Thoracic aorta (tissue), 2 donors: ENCODE data around the gene TRIM47. TPM values are rescaled to one million over a fixed set of nuclear protein-coding genes. Genes with fewer than 3 reads are reported as not detected.

Source experiments
- ATAC-seq: fragments of 150-250 bp; one replicate; pipeline ENCODE4 v1.8.0; 2017; ENCODE audit warnings: low read depth; ENCODE audit not compliant: insufficient number of reproducible peaks, low FRiP score
- DNase-seq: peaks from one replicate; pipeline ENCODE4 v3.0.0-alpha.2; 2020; ENCODE audit warnings: low spot score
- H3K27ac ChIP-seq, 2 donors: fragments of 200-600 bp; sonication (generic); 1 replicate in 1 of 2; 2 replicates in 1 of 2; pipeline ENCODE4 v1.5.1; 2016; ENCODE audit warnings: mild to moderate bottlenecking in 2 of 2, moderate library complexity in 2 of 2
- H3K27me3 ChIP-seq: fragments of 200-600 bp; sonication (generic); replicated peaks from 2 replicates; pipeline ENCODE4 v1.6.0; 2016; ENCODE audit warnings: mild to moderate bottlenecking; ENCODE audit not compliant: insufficient read depth
- H3K36me3 ChIP-seq: fragments of 200-600 bp; sonication (generic); one replicate; pipeline ENCODE4 v1.5.1; 2016
- H3K4me1 ChIP-seq, 2 donors: fragments of 200-600 bp; sonication (generic); 1 replicate in 1 of 2; 2 replicates in 1 of 2; pipeline versions ENCODE4 v1.5.1 to v1.6.0; 2016; ENCODE audit warnings: low read depth in 2 of 2, mild to moderate bottlenecking in 1 of 2; ENCODE audit not compliant: control insufficient read depth in 1 of 2
- H3K4me3 ChIP-seq: fragments of 200-600 bp; sonication (generic); 2 replicates; pipeline ENCODE4 v1.5.1; 2016; ENCODE audit warnings: mild to moderate bottlenecking
- H3K9me3 ChIP-seq: fragments of 200-600 bp; sonication (generic); 2 replicates; pipeline ENCODE4 v1.5.1; 2016
- total RNA-seq, 2 donors: library from RNA; depleted of rRNA; stranded (reverse); fragments of >200 nt; gene quantifications; one replicate each; pipeline versions ENCODE4 v1.1.0 to v1.2.3, GENCODE V29; 2016
- TF ChIP-seq, protein P1 (sequence below): fragments of 200-600 bp; sonication (generic); IDR thresholded peaks from one replicate; pipeline ENCODE4 v1.5.1; 2019; ENCODE audit warnings: antibody characterized with exemption

The TRIM47 gene
- total RNA-seq, 2 donors from 2014 or later: 58.9 to 94.0 TPM

DNA sequence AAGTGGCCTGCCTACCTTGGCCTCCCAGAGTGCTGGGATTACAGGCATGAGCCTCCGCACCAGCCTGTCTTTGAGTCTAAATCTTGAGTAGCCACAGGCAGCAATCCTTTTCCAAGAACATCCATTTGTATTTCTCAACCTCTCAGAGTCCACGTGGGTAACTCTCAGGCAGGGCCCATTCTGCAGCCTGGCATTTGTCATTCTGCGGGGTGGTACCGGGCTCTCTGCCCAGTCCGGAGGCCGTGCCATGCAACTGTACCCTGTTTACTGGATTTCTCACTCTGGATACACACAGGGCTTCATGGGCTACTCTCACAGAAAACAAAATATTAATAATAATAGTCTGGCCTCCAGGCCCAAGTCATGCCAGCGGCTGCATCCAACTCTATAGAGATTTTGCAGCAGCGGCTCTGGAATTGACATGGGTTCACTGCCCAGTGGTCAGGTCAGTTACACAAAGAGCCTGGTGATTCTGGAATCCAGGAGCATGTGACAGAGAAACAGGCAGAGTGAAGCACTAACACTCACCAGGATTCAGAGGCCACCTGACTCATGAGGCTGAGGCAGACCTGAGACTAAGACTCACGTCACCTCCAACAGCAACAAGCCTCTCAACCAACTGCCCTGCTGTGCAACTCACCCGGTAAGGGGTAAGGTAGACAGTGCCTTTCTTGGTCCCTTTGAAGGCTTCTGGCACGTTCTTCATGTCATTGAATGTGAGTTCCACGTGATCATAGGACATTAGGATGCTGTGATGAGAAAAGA lies 27.3 kb downstream of the TRIM47 start:
- DNase-seq (no peak), ATAC-seq (no peak)
- TF ChIP-seq, protein P1, sequence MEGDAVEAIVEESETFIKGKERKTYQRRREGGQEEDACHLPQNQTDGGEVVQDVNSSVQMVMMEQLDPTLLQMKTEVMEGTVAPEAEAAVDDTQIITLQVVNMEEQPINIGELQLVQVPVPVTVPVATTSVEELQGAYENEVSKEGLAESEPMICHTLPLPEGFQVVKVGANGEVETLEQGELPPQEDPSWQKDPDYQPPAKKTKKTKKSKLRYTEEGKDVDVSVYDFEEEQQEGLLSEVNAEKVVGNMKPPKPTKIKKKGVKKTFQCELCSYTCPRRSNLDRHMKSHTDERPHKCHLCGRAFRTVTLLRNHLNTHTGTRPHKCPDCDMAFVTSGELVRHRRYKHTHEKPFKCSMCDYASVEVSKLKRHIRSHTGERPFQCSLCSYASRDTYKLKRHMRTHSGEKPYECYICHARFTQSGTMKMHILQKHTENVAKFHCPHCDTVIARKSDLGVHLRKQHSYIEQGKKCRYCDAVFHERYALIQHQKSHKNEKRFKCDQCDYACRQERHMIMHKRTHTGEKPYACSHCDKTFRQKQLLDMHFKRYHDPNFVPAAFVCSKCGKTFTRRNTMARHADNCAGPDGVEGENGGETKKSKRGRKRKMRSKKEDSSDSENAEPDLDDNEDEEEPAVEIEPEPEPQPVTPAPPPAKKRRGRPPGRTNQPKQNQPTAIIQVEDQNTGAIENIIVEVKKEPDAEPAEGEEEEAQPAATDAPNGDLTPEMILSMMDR: no peak
- H3K9me3 ChIP-seq: no peaks in the 10 kb centered on the region
- H3K27ac ChIP-seq: peak overlapping the region in 1 of 2 donors; percentile 10
- H3K4me1 ChIP-seq: peaks cover 18 to 41% of the 10 kb centered on the region in 2 donors
- peaks cover 58% of the 10 kb centered on the region for H3K36me3 ChIP-seq
- no peaks in the 10 kb centered on the region for H3K27me3 ChIP-seq
- H3K4me3 ChIP-seq: no peak overlapping the region

DNA sequence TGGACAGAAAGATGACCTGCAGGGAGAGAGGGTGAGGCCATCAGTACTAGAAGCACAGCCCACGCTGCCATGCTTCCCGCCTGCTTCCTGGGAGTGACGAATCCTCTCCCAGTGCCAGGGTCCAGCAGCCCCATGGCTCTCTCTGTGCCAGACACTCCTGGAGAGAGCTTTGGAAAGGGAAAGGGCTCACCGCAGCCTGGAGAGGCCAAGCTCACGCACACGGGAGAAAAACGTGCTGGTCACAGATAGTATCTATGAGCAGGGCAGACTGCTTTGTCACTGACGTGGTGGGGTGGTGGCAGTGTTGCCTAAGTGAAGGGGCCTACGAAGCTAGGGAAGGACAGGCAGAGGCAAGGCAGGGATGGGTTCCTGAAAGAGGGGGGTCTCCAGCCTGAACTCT lies 28.7 kb downstream of the TRIM47 start:
- no peak for DNase-seq
- Histone ChIP-seq H3K4me3 (no peak overlapping the region), H3K27ac (peak overlapping the region in 1 of 2 donors; percentile 11), H3K36me3 (peaks cover 62% of the 10 kb centered on the region), H3K27me3 (no peaks in the 10 kb centered on the region), H3K9me3 (no peaks in the 10 kb centered on the region), H3K4me1 (peaks cover 30 to 54% of the 10 kb centered on the region in 2 donors)
- ATAC-seq: no peak
- TF ChIP-seq, protein P1: no peak

DNA sequence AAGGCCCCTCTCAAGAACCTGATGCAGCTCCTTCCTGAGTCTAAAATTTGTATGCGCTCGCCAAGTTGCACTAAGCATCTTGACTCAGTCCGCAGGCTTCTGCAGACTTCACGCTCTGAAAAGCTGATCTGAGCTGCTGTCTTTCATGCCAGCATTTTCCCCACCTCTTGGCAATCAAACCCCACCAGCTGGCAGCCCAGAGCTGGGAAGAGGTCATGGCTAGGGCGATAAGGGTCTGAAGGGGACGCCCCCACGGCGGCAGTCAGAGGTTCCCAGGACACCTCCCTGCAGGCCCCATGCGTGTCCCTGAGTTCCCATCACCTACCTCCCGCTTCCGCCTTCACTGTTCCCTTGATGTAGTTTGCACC lies 29.1 kb downstream of the TRIM47 start:
- Histone ChIP-seq H3K27ac (no peak overlapping the region), H3K27me3 (no peaks in the 10 kb centered on the region), H3K4me3 (no peak overlapping the region), H3K36me3 (peaks cover 62% of the 10 kb centered on the region), H3K4me1 (peaks cover 32 to 55% of the 10 kb centered on the region in 2 donors), H3K9me3 (no peaks in the 10 kb centered on the region)
- DNase-seq (no peak), ATAC-seq (no peak)
- TF ChIP-seq, protein P1: no peak

DNA sequence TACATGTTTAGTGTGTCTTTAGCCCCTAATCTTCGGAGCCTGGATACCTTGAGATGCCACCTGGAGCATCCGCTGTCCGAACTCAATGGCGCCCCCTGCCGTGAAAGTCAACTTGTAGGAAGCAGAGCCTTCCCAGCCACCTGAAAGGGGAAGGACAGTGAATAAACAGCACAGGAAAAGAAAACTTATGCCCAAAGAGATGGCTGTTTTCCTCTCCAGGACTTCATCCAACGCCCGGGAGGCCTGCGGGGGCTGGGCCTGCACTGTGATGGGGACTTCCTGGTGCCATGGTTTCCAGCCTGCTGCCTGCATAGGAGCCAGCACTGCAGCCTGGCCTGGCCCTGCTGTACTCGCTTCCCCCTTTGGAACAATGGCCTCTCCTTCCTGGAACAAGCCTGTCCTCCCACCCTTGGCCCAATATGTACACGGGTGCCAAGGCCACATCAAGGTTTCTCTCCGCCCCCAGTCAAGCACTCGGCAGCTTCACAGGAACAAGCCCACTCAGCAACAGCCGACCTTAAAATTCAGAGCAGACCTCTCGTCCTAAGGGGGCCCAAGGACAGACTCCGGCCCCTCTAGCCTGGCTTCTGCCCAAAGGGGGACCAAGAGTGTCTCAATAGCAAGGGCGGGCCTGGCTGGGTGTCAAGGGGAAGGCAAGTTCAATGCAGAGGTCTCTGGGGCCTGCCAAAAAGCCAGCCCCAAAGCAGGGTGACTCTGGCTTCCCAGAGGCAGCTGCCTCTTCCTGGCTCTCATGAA lies 29.7 kb downstream of the TRIM47 start:
- H3K27me3 ChIP-seq: no peaks in the 10 kb centered on the region
- no peaks in the 10 kb centered on the region for H3K9me3 ChIP-seq
- ATAC-seq (no peak), DNase-seq (no peak)
- H3K4me3 ChIP-seq: no peak overlapping the region
- H3K4me1 ChIP-seq: peaks cover 28 to 49% of the 10 kb centered on the region in 2 donors
- TF ChIP-seq, protein P1: peak; percentile 46
- peak overlapping the region in 1 of 2 donors; percentile 21 for H3K27ac ChIP-seq
- peaks cover 62% of the 10 kb centered on the region for H3K36me3 ChIP-seq
